GM18868 (cell line): ENCODE measurements around the gene RING1.

ENCODE experiments used
- ATAC-seq: cut with Tn5 transposase; IDR thresholded peaks from one replicate; pipeline ENCODE4 v1.9.1; 2021; ENCODE audit warnings: mild to moderate bottlenecking, moderate library complexity; ENCODE audit not compliant: unreplicated experiment

RING1 gene

DNA sequence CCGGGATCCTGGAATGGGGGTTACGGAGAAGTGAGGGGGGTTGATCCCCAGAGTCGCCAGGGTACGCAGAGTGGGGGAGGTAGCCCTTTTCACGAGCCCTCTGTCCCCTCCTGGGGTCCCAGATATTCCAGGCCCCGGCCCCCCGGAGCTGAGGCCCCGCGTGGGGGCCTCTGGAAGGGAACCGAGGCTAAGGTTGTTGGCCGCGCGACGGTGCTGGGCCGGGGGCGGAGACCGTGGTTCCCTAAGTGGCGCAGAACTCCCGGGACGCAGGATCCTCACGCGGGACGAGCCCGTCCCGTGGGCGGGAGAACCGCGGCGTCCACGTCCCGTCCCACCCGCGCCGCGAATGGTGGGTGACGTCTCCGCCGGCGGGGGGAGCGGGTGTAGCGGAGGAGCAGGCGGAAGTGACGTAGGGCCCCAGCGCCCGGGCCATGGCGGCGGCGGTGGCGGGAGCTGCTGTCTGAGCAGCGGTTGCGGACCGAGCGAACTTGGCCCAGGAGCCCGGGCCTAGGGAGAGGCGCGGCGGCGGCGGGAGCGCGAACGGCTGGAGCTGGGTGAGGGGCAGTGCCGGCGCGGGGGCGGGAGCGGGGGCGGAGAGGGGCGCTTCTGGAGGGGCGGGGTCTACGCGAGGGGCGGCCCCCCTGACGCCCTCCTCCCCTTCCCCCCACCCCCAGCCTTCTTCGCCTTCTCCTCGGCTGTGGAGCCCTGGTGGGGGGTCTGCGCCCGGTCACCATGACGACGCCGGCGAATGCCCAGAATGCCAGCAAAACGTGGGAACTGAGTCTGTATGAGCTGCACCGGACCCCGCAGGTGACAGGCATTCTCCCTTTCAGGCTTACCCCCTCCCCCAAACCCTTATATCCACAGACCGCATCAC, at the start of gene RING1:
RING1 (plus strand) TSS at position 410 of the 877 bp plus-strand sequence; CDS start at position 733, 323 bp downstream.
- ATAC-seq, result no peak

- no peak for ATAC-seq
These were observed 48.2 kb upstream of the RING1 start for GRCh38 chr6:33160096-33160495.

- no peak for ATAC-seq
These were observed 47.5 kb upstream of the RING1 start for GRCh38 chr6:33160728-33161344.

DNA sequence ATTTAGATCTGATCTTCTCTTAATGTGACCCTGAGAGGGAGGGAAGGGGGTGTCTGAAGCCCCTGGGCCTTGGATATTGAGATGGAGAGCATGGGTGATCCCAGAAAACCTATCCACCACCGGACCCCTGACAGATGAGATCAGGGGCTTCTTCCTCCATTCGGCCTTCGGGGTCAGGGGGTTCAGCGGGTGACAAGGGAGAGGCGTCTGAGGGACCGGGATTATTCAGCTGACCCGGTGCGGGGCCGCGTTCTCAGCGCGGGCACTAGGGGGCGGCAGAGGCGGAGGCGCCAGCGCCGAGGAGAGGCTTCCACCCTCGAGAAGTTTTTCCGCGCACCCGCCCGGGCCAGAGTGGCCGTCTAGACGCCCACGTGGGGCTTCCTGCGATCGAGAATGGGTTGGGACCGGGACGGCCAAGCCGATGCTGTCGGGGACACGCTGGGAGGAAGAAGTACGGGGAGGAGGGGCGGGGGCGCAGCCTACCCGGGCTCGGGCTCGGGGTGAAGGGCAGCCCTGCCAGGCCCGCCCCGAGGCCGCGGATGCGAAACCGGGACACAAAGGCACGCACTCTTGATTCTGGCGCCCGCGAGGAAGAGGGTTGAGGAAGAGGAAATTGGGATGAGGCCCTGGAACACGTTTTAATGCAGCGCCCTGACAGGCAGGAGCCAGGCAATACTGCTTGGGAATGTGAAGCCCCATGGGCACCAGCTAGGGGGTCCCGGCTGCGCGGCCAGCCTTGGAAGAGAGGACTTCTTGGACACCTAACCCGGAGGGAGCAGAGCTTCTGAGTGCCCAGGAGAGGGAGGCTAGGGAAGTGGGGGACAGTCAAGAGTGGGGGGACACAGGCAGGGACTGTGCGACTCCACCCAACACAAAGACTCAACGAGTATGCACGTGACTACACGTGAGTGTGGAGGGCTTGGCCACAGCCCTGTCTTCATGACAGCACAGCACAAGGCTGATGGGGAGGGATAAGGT, 46.7 kb upstream of the RING1 start:
- ATAC-seq, result peak; percentile 65

- no peak for ATAC-seq
These were observed 44.8 kb upstream of the RING1 start for GRCh38 chr6:33163540-33163939.

DNA sequence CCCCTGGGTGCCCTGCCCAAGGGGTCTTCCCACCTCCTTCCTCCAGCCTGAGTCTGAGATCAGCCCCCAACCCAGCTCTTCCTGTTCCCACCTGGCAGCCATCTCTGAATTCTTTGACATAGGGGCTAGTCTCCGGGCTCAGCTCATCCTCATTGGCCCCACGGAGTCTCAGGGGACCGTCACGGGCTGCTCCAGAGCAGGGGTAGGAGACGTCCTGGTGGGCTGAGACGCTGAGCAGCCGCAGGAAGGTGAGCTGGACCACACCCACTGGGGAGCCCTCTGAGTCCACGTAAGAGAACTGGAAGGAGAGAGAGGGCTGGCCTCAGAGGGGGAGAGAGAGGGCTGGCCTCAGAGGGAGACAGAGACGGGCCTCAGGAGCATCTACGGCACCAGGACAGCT, 44.1 kb upstream of the RING1 start:
- no peak for ATAC-seq

DNA sequence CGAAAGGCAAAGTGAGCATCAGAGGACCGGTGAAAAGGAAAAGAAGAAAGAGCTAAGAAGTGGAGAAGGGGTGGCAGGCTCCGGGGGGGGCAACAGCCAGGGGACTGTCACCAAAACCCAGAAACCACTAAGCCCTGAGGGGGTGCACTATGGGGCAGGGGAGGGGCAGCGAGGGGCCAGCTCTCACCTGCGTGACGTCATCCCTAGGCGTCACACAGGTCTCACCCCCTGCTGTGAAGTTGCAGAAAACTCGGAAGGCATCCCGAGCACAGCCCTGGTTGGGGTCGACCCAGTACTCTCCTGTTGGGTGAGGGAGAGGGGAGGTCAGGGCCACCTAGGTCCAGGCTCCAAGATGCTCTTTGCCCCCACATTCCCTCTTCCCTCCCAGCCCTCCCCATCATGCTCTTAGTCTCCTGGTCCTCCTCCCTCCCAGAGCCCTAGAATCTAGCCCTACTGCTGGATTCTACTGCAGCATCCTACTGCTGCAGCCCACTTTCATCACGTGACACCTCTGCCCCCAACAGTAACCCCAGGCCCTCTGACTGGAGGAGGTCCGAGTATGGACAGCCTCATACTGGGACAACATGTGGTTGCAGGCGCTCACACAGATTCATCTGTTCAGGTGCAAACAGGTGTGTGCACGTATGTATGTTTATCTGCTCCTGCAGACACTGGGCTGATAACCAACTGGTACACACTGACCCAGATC, 43.5 kb upstream of the RING1 start:
- ATAC-seq, result no peak

DNA sequence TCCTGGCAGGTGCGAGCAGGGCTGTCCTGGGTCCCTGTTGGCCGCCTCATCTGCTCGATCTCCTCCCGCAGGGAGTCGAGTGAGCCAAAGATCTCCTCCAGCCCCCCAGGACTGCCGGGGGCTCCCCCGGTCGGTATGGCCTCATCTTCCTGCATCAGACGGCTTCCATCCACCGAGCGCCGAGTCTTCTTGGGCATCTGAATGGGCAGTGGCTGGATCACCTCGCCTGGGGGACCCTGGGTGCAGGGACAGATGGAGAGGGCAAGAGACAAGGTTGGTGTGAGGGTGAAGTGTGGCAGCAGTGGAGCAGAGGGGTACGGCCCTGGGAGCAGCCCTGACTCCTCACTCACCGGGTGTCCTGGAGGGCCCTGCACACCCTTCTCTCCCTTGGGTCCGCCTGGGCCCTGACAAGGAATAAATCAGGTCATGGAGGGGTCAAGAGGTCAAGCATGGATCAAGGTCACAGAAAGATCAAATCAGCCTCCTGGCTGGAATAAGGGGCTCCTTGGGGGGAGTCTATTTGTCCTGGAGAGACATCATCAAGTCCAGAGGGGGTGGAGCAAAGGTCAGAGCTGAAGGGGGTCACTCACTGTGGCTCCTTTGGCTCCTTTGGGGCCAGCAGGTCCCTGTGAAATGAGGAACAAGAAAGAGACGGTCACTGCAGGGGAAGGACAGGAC, 42.6 kb upstream of the RING1 start:
- ATAC-seq, result no peak

GRCh38 chr6:33166363-33166762, 41.9 kb upstream of the RING1 start:
- no peak for ATAC-seq

DNA sequence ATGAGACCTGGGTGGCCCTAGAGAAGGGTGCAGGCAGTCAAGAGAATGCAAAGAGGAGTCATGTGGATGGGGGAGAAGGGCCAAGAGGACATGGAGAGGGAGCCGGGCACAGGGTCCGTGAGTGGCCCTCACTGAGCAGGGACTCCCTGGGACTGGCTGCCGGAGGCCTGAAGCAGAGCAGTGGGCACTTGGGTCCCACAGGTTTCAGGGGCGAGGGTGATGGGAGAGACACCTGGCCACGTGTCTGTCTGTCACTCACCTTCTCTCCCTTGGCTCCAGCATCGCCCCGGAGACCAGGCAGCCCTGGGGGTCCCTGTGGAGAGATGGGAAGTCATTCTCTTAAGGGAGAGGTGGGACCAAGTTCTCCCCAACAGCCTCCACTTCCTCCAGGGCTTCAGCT, 41.5 kb upstream of the RING1 start:
- ATAC-seq, result no peak

DNA sequence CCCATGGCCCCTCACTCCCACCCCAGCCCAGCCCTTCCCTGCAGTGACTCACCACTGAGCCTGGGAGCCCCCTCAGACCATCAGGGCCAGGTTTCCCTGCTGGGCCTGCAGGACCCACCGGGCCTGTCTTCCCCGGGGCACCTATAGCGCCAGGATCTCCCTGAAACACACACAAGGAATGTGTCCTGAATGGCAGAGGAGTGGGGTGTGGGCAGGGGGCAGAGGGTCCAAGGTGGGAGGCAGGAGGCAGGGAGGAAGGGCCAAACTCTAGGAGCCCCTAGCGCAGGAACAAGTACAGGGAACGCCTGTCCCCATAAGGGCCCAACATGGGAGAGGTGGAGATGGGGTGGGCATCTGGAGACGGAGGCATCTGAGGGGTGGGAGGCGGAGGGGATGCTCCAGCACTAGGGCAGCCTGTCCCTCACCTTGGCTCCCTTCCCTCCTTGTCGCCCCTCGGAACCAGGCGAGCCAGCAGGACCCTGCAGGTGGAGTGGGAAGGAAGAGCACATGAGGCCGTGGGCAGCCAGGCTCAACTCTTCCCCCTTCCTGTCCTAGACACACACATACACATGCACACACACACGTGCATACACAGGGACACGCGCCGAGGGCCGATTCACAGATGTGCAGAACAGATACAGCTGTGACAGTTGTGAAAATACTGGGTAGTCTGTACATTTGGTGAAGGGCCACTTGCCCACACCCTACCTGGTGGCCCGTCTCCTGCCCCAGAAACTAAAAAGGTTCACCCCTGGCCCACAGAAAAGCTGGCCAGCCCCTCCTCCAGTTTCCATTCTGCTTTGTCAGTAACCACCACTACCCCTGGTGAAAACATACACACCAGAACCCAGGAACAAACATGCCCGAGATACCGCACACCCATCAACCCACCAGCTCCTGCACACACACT, 40.7 kb upstream of the RING1 start:
- no peak for ATAC-seq

DNA sequence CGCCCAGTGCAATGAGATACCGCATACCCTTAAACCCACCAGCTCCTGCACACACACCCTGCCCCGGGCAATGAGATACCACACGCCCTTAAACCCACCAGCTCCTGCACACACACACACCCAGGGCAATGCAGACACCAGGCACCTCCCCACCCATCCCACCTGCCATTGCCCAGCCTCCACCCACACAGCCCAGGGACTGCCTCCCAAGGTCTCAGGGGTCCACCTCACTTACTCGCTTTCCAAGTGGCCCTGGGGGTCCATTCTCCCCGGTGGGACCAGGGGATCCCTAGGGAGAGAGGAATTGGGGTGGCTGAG, 40.1 kb upstream of the RING1 start:
- no peak for ATAC-seq

GRCh38 chr6:33168639-33169038, 39.7 kb upstream of the RING1 start:
- no peak for ATAC-seq

- no peak for ATAC-seq
These were observed 38.8 kb upstream of the RING1 start for GRCh38 chr6:33169291-33170175.

- no peak for ATAC-seq
These were observed 37.9 kb upstream of the RING1 start for GRCh38 chr6:33170176-33171015.

DNA sequence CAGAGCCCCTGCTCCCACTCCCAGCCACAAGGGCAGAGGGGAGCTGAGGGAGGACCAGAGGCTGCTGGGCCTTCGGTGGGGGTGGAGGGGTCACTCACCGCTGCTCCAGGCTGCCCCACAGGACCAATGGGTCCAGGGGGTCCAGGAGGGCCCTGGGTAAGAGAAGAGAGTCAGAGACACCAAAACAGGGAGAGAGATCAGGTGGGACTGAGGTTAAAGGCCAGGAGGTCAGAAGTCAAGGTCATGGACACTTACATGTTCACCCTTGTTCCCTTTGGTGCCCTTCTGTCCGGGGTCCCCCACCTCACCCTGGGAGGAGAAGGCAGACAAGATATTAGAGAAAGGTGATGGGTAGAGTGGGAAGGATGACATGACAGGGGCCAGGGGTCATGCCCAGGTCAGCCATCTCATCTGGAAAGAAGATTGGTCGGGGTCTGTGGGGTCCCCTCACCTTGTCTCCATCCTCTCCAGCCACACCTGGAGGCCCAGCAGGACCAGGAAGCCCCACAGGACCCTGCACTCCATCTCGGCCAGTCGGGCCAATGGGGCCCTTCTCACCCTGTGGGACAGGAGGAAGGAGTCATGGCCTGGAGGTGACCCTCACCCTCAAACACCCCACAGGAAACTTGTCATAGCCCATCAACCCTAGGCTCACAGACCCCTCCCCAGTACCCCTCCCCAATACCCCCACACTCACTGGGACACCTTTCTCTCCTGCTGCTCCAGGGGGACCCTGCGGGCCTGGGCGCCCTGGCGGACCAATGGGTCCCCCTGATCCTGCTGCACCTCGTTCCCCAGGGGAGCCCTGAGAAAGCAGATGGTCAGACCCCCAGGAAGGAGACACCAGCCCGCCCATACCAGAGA, 37.1 kb upstream of the RING1 start:
- no peak for ATAC-seq
